CD4-positive, alpha-beta T cell treated with Interferon gamma for 1 hour (primary cell): ENCODE data around the gene IFI44.

Source experiments
- DNase-seq: peaks from one replicate; pipeline ENCODE4 v3.0.0-alpha.2; 2020

Gene IFI44

GRCh38 chr1:78658901-78659300 lies 9.3 kb downstream of the IFI44 start:
- DNase-seq, result no peak

GRCh38 chr1:78663923-78664322 lies 14.3 kb downstream of the IFI44 start:
- DNase-seq, result no peak

GRCh38 chr1:78664763-78665162 lies 15.1 kb downstream of the IFI44 start:
- no peak for DNase-seq

- no peak for DNase-seq
Measured at GRCh38 chr1:78665809-78666208, 16.2 kb downstream of the IFI44 start.

GRCh38 chr1:78667939-78668338 lies 18.3 kb downstream of the IFI44 start:
- DNase-seq, result no peak

GRCh38 chr1:78668427-78668826 lies 18.8 kb downstream of the IFI44 start:
- DNase-seq, result no peak

GRCh38 chr1:78672428-78672827 lies 22.8 kb downstream of the IFI44 start:
- no peak for DNase-seq

GRCh38 chr1:78673120-78673519 lies 23.5 kb downstream of the IFI44 start:
- no peak for DNase-seq

GRCh38 chr1:78676347-78676982 lies 26.8 kb downstream of the IFI44 start:
- DNase-seq, result no peak

- DNase-seq, result no peak
Measured at GRCh38 chr1:78676993-78677392, 27.4 kb downstream of the IFI44 start.

GRCh38 chr1:78677788-78678187 lies 28.2 kb downstream of the IFI44 start:
- no peak for DNase-seq

- no peak for DNase-seq
Measured at GRCh38 chr1:78678324-78678723, 28.7 kb downstream of the IFI44 start.

- DNase-seq, result no peak
Measured at GRCh38 chr1:78681265-78681664, 31.6 kb downstream of the IFI44 start.

GRCh38 chr1:78682496-78682895 lies 32.9 kb downstream of the IFI44 start:
- DNase-seq, result no peak

- DNase-seq, result no peak
Measured at GRCh38 chr1:78683079-78683478, 33.4 kb downstream of the IFI44 start.

GRCh38 chr1:78687315-78687714 lies 37.7 kb downstream of the IFI44 start:
- DNase-seq, result no peak

GRCh38 chr1:78687914-78688313 lies 38.3 kb downstream of the IFI44 start:
- no peak for DNase-seq

- no peak for DNase-seq
Measured at GRCh38 chr1:78688697-78689096, 39.1 kb downstream of the IFI44 start.

- DNase-seq, result no peak
Measured at GRCh38 chr1:78690516-78690915, 40.9 kb downstream of the IFI44 start.

- DNase-seq, result no peak
Measured at GRCh38 chr1:78691995-78692747, 42.5 kb downstream of the IFI44 start.

GRCh38 chr1:78699813-78700212 lies 50.2 kb downstream of the IFI44 start:
- DNase-seq, result no peak

GRCh38 chr1:78702426-78702825 lies 52.8 kb downstream of the IFI44 start:
- DNase-seq, result no peak

- no peak for DNase-seq
Measured at GRCh38 chr1:78703806-78704205, 54.2 kb downstream of the IFI44 start.

GRCh38 chr1:78712467-78713051 lies 62.9 kb downstream of the IFI44 start:
- DNase-seq, result no peak
